HG03039 (cell line): ENCODE data around the gene CHRND.
"Not testable (repeated sequence)": the region's sequence is repeated elsewhere in the genome, so short reads cannot be mapped to it uniquely, and the experiment has no call there.

Experiments used
- ATAC-seq: cut with Tn5 transposase; IDR thresholded peaks from one replicate; pipeline ENCODE4 v1.9.1; 2021; ENCODE audit warnings: mild to moderate bottlenecking, moderate library complexity; ENCODE audit not compliant: unreplicated experiment

Gene CHRND

GRCh38 chr2:232524771-232525170 is 1.2 kb upstream of the CHRND start:
- ATAC-seq: no peak

DNA sequence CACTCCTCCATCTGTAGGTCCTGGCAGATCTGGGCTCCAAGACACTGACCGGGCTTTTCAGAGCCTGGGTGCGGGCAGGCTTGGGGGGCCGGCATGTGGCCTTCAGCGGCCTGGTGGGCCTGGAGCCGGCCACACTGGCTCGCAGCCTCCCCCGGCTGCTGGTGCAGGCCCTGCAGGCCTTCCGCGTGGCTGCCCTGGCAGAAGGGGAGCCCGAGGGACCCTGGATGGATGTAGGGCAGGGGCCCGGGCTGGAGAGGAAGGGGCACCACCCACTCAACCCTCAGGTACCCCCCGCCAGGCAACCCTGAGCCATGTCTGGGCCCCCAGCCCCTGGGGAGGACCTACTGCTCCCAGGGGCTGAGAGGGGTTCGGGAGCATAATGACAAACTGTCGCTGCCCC is 761 bp upstream of the CHRND start:
- ATAC-seq: no peak

DNA sequence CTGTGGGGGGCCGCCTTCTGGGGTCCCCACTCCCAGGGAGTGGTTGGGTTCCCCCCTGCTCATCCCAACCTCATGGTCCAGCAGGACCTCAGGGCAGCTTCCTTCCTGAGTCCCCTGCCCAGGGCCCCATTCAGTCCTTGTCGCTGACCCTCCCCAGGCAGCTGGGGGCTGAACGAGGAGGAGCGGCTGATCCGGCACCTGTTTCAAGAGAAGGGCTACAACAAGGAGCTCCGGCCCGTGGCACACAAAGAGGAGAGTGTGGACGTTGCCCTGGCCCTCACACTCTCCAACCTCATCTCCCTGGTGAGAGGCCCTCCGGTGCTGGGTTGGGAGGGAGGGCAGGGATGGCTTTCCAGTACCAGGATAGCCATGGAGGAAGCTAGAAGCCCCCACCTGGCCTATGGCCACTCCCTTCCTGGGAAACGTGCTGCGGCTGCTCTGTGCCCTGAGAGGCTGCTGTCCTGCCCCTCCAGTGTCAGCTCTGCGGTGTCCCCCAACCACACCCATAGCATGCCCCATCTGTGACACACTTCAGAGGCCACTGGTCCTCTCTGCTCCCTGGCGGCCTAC is 497 bp downstream of the CHRND start:
- ATAC-seq: no peak

- ATAC-seq: no peak
Observed at GRCh38 chr2:232527905-232528470, 2.0 kb downstream of the CHRND start.

- ATAC-seq: no peak
Observed at GRCh38 chr2:232528746-232529460, 2.9 kb downstream of the CHRND start.

GRCh38 chr2:232529806-232530547 is 4.0 kb downstream of the CHRND start:
- ATAC-seq: no peak

- ATAC-seq: no peak
Observed at GRCh38 chr2:232530626-232531260, 4.8 kb downstream of the CHRND start.

GRCh38 chr2:232532419-232532818 is 6.5 kb downstream of the CHRND start:
- no peak for ATAC-seq

DNA sequence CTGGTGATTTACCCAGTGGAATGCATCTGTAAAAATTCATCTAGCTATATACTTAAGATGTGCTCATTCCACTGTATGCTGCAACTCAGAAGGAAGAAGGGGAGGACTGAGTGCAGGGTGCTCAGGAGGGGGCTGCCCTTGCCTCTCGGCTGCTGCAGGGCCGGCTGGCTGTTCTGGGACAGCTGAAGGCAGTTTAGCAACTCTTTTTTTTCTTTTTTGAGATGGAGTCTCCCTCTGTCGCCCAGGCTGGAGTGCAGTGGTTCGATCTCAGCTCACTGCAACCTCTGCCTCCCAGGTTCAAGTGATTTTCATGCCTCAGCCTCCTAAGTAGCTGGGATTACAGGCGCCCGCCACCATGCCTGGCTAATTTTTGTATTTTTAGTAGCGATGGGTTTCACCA is 6.9 kb downstream of the CHRND start:
- ATAC-seq: not testable (repeated sequence)

- ATAC-seq: no peak
Observed at GRCh38 chr2:232533944-232534710, 8.2 kb downstream of the CHRND start.

DNA sequence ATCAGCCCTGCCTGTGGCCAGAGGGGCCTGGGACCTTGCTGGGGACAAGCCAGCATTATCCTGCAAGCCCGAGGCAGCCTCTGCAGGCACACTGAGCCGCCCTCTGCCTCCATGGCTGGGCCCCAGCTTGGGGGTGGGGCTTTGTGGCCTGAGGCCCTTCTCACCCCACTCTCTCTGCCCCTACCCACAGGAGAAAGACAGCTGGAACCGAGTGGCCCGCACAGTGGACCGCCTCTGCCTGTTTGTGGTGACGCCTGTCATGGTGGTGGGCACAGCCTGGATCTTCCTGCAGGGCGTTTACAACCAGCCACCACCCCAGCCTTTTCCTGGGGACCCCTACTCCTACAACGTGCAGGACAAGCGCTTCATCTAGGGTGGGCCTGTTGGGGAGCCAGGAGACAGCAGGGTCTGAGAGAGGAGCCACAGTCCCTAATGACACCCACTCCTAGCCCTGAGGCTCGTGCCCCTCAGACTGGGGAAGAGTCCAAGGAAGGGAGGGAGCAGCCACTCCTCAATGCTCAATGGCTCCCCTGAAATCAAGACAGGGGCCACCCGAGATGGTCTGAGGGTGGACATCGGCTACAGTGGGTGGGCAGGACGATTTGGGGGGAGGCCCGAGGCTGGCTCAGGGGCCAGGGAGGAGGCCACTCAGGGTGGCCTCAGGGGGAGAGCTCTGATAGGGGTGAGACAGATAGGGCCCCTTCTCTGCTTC is 9.1 kb downstream of the CHRND start:
- ATAC-seq: no peak

DNA sequence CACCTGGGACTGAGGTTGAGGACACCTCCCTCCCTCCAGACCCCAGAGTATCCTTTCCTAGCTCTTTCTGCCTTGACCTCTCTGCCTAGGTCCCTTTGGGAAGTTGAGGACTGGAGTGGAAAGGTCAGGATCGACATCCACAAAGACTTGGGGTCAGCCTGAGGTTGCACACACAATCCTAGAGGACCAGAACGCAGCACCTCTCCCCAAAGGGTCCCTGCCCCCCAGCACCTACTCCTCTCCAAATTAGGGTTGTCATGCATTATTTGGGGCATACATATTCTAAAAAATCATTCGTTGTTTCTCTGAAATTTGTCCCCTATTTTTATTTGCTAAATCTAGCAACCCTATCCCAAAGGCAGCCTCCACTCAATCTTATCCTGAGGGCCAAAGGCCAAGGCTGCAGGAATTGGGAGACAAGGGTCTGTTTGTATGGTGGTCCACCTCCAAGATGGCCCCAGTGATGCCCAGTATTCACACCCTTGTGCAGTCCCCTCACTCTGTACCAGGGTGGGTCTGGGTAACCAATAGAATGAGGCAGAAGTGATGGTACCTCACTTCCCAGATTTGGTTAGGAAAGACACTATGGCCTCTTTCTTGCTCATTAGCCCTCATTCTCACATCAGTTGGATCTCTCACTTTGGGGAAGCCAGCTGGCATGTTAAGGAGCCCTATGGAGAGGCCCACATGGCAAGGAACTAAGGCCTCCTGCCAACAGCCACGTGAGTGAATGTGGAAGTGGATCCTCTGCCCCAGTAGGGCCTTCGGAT is 10.0 kb downstream of the CHRND start:
- ATAC-seq: no peak

GRCh38 chr2:232537079-232537478 is 11.1 kb downstream of the CHRND start:
- ATAC-seq: no peak

GRCh38 chr2:232537499-232537898 is 11.5 kb downstream of the CHRND start:
- ATAC-seq: no peak

GRCh38 chr2:232538671-232539070 is 12.7 kb downstream of the CHRND start:
- ATAC-seq: no peak

DNA sequence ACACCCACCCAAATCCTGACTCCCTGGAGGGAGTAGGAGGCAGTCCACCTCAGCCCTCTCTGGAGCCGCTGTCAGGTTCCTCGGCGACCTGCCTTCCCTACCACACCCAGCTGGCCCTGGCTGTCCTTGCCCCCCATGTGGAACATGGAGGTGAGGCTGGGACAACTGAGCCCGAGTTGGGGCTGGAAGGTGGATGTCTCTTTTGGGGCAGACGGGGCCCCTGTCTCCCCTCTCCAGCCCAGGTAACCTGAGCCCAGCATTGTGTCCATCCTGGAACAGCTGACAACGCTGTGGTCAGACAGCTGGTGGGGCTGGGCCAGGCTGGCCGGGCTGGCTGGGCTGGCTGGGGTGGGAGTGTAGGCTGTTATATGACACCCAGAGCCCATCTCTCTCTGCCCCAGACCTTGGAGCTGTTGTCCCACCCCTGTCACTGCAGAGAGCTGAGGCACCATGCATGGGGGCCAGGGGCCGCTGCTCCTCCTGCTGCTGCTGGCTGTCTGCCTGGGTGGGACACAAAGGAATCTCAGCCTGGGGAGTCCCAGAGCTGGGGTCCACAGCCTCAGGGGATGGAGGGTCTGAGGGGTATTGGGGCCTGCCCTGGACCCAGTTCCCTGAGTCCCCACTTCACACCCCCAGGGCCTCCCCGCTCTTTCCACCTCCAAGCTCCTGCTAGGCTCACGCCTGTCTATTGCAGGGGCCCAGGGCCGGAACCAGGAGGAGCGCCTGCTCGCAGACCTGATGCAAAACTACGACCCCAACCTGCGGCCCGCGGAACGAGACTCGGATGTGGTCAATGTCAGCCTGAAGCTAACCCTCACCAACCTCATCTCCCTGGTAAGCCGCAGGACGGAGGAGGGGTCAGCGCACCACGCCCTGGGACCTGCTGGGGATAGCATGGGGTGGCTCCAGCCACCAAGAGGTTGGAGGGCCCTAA is 13.6 kb downstream of the CHRND start, which contains the start of gene CHRNG:
CHRNG (plus strand) TSS at position 395 of the 934 bp plus-strand sequence; CDS start at position 451, 56 bp downstream.
- no peak for ATAC-seq

DNA sequence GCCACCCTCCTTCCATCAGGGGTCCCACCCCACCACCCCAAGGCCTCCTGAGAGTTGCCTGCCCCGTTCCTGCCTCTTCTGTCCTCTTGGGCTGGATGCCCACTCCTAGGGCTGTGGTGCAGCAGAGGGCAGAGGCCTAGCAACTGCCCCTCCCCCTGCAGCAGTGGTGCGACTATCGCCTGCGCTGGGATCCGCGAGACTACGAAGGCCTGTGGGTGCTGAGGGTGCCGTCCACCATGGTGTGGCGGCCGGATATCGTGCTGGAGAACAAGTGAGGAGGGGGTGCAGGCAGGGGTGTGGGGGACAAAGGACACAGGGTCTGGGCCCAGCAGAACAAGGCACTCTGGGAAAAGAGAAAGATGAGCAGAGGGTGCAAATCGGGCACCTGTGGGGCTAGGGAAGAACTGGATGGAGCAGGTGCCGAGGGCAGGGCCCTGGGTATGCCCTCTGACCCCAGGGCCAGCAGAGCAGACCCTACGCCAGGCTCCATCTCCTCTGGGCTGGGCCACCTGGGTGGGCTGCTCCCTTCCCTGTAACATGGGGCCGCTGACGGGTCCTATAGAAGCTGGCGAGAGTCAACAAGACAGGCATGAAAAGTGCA is 14.6 kb downstream of the CHRND start:
- ATAC-seq: no peak
